ENCODE data around the gene ATP6V0A1. TPM values are rescaled to one million over a fixed set of nuclear protein-coding genes. Genes with fewer than 3 reads are reported as not detected.

Gene ATP6V0A1
- total and polyA plus RNA-seq, 2 experiments from 2014 or later: 23.9 to 42.3 TPM

DNA sequence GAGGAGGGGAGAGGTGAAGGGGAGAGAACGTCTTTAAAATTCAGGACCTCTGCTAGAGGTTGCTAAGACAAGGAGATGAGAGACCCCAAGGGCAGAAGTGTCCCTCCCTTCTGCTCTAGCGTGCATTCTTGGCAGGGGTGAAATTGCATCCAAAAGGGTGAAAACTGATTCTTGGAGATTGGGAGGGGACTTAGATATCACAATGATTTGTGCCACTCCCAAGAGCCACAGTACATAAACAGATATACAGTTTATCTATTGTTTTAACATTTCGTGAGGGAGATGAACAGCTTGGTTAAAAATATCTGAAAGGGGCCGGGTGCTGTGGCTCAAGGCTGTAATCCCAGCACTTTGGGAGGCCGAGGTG is 48.4 kb upstream of the ATP6V0A1 start:
- no peaks in the 10 kb centered on the region for H3K36me3 ChIP-seq (ENCODE audit: insufficient read depth)
- no peak for TF ChIP-seq EZH2phosphoT487 (IDR thresholded peaks at IDR 0.05; ENCODE audit: unreplicated experiment)
- TF ChIP-seq ZNF331 (CRISPR knock-in tag; IDR thresholded peaks at IDR 0.05; ENCODE audit: low read depth): no peak
- TF ChIP-seq, protein P1, sequence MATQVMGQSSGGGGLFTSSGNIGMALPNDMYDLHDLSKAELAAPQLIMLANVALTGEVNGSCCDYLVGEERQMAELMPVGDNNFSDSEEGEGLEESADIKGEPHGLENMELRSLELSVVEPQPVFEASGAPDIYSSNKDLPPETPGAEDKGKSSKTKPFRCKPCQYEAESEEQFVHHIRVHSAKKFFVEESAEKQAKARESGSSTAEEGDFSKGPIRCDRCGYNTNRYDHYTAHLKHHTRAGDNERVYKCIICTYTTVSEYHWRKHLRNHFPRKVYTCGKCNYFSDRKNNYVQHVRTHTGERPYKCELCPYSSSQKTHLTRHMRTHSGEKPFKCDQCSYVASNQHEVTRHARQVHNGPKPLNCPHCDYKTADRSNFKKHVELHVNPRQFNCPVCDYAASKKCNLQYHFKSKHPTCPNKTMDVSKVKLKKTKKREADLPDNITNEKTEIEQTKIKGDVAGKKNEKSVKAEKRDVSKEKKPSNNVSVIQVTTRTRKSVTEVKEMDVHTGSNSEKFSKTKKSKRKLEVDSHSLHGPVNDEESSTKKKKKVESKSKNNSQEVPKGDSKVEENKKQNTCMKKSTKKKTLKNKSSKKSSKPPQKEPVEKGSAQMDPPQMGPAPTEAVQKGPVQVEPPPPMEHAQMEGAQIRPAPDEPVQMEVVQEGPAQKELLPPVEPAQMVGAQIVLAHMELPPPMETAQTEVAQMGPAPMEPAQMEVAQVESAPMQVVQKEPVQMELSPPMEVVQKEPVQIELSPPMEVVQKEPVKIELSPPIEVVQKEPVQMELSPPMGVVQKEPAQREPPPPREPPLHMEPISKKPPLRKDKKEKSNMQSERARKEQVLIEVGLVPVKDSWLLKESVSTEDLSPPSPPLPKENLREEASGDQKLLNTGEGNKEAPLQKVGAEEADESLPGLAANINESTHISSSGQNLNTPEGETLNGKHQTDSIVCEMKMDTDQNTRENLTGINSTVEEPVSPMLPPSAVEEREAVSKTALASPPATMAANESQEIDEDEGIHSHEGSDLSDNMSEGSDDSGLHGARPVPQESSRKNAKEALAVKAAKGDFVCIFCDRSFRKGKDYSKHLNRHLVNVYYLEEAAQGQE (IDR thresholded peaks at IDR 0.05; ENCODE audit: unreplicated experiment): no peak
- no peak for TF ChIP-seq CREB1 (CRISPR knock-in tag; IDR thresholded peaks at IDR 0.05; ENCODE audit: low read depth)
- TF ChIP-seq POLR2AphosphoS5 (IDR thresholded peaks at IDR 0.05; ENCODE audit: low read depth): no peak
- peaks cover 12% of the 10 kb centered on the region for H3K27me3 Mint-ChIP-seq (ENCODE audit: insufficient read depth, low read depth, poor library complexity)
- no peaks in the 10 kb centered on the region for H3K36me3 Mint-ChIP-seq (ENCODE audit: low read depth)
- H3K4me3 ChIP-seq: no peak overlapping the region
- H3K27ac Mint-ChIP-seq: no peak overlapping the region
- H3K4me1 Mint-ChIP-seq: peaks cover 39% of the 10 kb centered on the region
- peaks cover 8% of the 10 kb centered on the region for H3K79me2 ChIP-seq (replicated peaks; ENCODE audit: insufficient read depth)
- H3K27me3 ChIP-seq (ENCODE audit: insufficient read depth): no peaks in the 10 kb centered on the region
- H3K4me1 ChIP-seq (ENCODE audit: insufficient read depth): peaks cover 28% of the 10 kb centered on the region
- no peak overlapping the region for H2AFZ ChIP-seq
- DNase-seq (ENCODE audit: low spot score) (no peak), ATAC-seq (no peak)
- H3K9me2 ChIP-seq (ENCODE audit: insufficient read depth): no peaks in the 10 kb centered on the region
- no peak overlapping the region for H3K4me2 ChIP-seq
- no peak overlapping the region; the same call in 2 of the 3 replicates for H3K4me3 Mint-ChIP-seq
- no peak overlapping the region for H3K27ac ChIP-seq (ENCODE audit: low read depth)
- H4K20me1 ChIP-seq (replicated peaks; ENCODE audit: insufficient read depth): peaks cover 19% of the 10 kb centered on the region; the same call in 1 of the 2 replicates
- H3F3A ChIP-seq (replicated peaks; ENCODE audit: low read depth): peaks cover 10% of the 10 kb centered on the region; the same call in 1 of the 2 replicates
- H3K9me3 Mint-ChIP-seq: no peaks in the 10 kb centered on the region

DNA sequence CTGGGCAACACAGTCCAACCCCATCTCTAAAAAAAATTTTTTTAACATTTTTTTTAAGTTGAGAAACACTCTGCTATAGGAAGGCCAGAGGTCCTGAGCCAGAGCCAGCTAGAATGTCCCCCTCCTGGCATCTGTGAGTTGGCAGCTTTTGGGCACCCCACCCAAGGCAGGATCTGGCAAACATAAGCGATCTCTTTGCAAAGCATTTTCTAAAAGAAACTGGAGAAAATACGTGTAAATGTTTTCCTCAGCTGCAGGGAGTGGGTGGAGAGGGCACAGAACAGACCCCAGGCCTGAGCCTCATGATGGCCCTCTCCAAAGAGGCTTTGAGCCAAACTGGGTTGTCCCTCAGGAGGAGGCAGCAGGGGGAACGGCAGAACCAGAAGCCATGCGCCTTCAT is 47.3 kb upstream of the ATP6V0A1 start:
- H3K4me3 Mint-ChIP-seq: no peak overlapping the region
- H3K9me3 Mint-ChIP-seq: no peaks in the 10 kb centered on the region
- no peak for ATAC-seq
- no peaks in the 10 kb centered on the region for H3K36me3 Mint-ChIP-seq (ENCODE audit: low read depth)
- Histone ChIP-seq H3K27ac (ENCODE audit: low read depth) (no peak overlapping the region), H3K9me2 (ENCODE audit: insufficient read depth) (no peaks in the 10 kb centered on the region), H2AFZ (no peak overlapping the region), H3K27me3 (ENCODE audit: insufficient read depth) (no peaks in the 10 kb centered on the region), H3K4me3 (no peak overlapping the region), H3K4me2 (no peak overlapping the region), H4K20me1 (replicated peaks; ENCODE audit: insufficient read depth) (peaks cover 19% of the 10 kb centered on the region; the same call in 1 of the 2 replicates), H3K4me1 (ENCODE audit: insufficient read depth) (peaks cover 29% of the 10 kb centered on the region), H3K36me3 (ENCODE audit: insufficient read depth) (no peaks in the 10 kb centered on the region), H3K79me2 (replicated peaks; ENCODE audit: insufficient read depth) (peaks cover 8% of the 10 kb centered on the region), H3F3A (replicated peaks; ENCODE audit: low read depth) (peaks cover 10% of the 10 kb centered on the region; the same call in 1 of the 2 replicates)
- no peak overlapping the region for H3K27ac Mint-ChIP-seq
- H3K4me1 Mint-ChIP-seq: peaks cover 39% of the 10 kb centered on the region
- peaks cover 7% of the 10 kb centered on the region for H3K27me3 Mint-ChIP-seq (ENCODE audit: insufficient read depth, low read depth, poor library complexity)
- no peak for DNase-seq (ENCODE audit: low spot score)
- TF ChIP-seq, protein P1 (IDR thresholded peaks at IDR 0.05; ENCODE audit: unreplicated experiment): no peak
- TF ChIP-seq, protein P2, sequence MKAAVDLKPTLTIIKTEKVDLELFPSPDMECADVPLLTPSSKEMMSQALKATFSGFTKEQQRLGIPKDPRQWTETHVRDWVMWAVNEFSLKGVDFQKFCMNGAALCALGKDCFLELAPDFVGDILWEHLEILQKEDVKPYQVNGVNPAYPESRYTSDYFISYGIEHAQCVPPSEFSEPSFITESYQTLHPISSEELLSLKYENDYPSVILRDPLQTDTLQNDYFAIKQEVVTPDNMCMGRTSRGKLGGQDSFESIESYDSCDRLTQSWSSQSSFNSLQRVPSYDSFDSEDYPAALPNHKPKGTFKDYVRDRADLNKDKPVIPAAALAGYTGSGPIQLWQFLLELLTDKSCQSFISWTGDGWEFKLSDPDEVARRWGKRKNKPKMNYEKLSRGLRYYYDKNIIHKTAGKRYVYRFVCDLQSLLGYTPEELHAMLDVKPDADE (IDR thresholded peaks at IDR 0.05): no peak
- TF ChIP-seq EZH2phosphoT487 (IDR thresholded peaks at IDR 0.05; ENCODE audit: unreplicated experiment): no peak
- TF ChIP-seq JUNB (IDR thresholded peaks at IDR 0.05; ENCODE audit: unreplicated experiment): no peak
- TF ChIP-seq STAT1 (IDR thresholded peaks at IDR 0.05; ENCODE audit: unreplicated experiment): no peak
- TF ChIP-seq CREB1 (CRISPR knock-in tag; IDR thresholded peaks at IDR 0.05; ENCODE audit: low read depth): no peak
- TF ChIP-seq NANOG (IDR thresholded peaks at IDR 0.05; ENCODE audit: borderline replicate concordance): no peak
- TF ChIP-seq, protein P3, sequence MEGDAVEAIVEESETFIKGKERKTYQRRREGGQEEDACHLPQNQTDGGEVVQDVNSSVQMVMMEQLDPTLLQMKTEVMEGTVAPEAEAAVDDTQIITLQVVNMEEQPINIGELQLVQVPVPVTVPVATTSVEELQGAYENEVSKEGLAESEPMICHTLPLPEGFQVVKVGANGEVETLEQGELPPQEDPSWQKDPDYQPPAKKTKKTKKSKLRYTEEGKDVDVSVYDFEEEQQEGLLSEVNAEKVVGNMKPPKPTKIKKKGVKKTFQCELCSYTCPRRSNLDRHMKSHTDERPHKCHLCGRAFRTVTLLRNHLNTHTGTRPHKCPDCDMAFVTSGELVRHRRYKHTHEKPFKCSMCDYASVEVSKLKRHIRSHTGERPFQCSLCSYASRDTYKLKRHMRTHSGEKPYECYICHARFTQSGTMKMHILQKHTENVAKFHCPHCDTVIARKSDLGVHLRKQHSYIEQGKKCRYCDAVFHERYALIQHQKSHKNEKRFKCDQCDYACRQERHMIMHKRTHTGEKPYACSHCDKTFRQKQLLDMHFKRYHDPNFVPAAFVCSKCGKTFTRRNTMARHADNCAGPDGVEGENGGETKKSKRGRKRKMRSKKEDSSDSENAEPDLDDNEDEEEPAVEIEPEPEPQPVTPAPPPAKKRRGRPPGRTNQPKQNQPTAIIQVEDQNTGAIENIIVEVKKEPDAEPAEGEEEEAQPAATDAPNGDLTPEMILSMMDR (conservative IDR thresholded peaks at IDR 0.05; ENCODE audit: low read depth in 2 of 2): no peak
- no peak for TF ChIP-seq POLR2AphosphoS5 (IDR thresholded peaks at IDR 0.05; ENCODE audit: low read depth)

Data from GM23338 (cell line).